ENCODE results near the gene LYRM1. TPM values are rescaled to one million over a fixed set of nuclear protein-coding genes. Genes with fewer than 3 reads are reported as not detected.
A peak's percentile ranks its signal among the peaks of the same experiment; 100 is the strongest.

LYRM1 gene
- total and polyA plus RNA-seq, 2 of the 4 experiments (the other 2 are of a cell fraction), result 19.0 to 35.0 TPM

GRCh38 chr16:20865420-20866131 is 35.0 kb upstream of the LYRM1 start:
- DNase-seq, result peak; percentile 64
- CTCF ChIA-PET, result interaction anchor here (0.5 to 1.1 kb wide), 4 partner anchors 9 to 256 kb away, joined by 3 to 4 read pairs (median 3); no protein-coding TSS in a partner anchor

More at GRCh38 chr16:20865420-20866131, 35.0 kb upstream of the LYRM1 start:
- no CpG with 5 or more reads among the region's 6 CpGs for WGBS, 2 experiments (ENCODE audit: extremely low coverage in 2 of 2, insufficient read length in 1 of 2)
- Histone ChIP-seq H3K4ac (ENCODE audit: low read depth, low read length) (peak overlapping the region; percentile 99), H3K23ac (ENCODE audit: low read depth, low read length) (peak overlapping the region; percentile 100), H3K4me1 (ENCODE audit: control insufficient read depth, insufficient read depth, low read length) (peaks cover 20% of the 10 kb centered on the region), H3K36me3 (ENCODE audit: control insufficient read depth, insufficient read depth, low read length) (peaks cover 14% of the 10 kb centered on the region), H2BK15ac (ENCODE audit: low read depth, low read length) (peak overlapping the region; percentile 90; the same call in 2 of the 3 replicates), H3K27me3 (ENCODE audit: control insufficient read depth, insufficient read depth, low read length) (no peaks in the 10 kb centered on the region), H2AK9ac (replicated peaks; ENCODE audit: low read depth, low read length, poor library complexity) (peak overlapping the region; percentile 98), H4K20me1 (ENCODE audit: insufficient read depth, low read length) (peaks cover 25% of the 10 kb centered on the region), H3K18ac (ENCODE audit: low read depth, low read length) (peak overlapping the region; percentile 59), H3K9ac (ENCODE audit: low read depth, low read length) (peak overlapping the region; percentile 1), H3K14ac (replicated peaks; ENCODE audit: low read depth, low read length) (peak overlapping the region; percentile 100), H3K9me3 (ENCODE audit: control insufficient read depth, insufficient read depth, low read length) (no peaks in the 10 kb centered on the region), H3K79me1 (ENCODE audit: low read depth in 1 of 2, low read length in 2 of 2) (peaks cover 41 to 89% of the 10 kb centered on the region in 2 experiments), H3K9me1 (ENCODE audit: insufficient read depth, low read length) (peaks cover 46% of the 10 kb centered on the region), H2BK120ac (ENCODE audit: low read depth, low read length) (peak overlapping the region; percentile 100), H3K27ac (ENCODE audit: insufficient read depth, low read length) (peak overlapping the region; percentile 99; the same call in 1 of the 2 replicates), H2BK20ac (ENCODE audit: low read depth, low read length) (peak overlapping the region; percentile 100), H4K8ac (ENCODE audit: low read depth in 2 of 2, low read length in 2 of 2) (peak overlapping the region; percentile 6 to 99), H3K4me3 (ENCODE audit: insufficient read depth, low read depth, low read length) (no peak overlapping the region), H2AFZ (replicated peaks; ENCODE audit: low read length, poor library complexity) (no peak overlapping the region), H4K91ac (ENCODE audit: insufficient read depth, low read depth, low read length) (peak overlapping the region; percentile 99), H3K4me2 (ENCODE audit: low read depth, low read length) (peak overlapping the region; percentile 47; the same call in 1 of the 2 replicates), H3K56ac (ENCODE audit: extremely low read depth, insufficient read depth, low read length) (peak overlapping the region; percentile 98; the same call in 1 of the 2 replicates), H4K5ac (ENCODE audit: low read depth, low read length) (peak overlapping the region; percentile 46), H2AK5ac (ENCODE audit: low read depth, low read length) (peak overlapping the region; percentile 94), H2BK5ac (ENCODE audit: low read depth, low read length, poor library complexity, severe bottlenecking) (peak overlapping the region; percentile 98)
- BruUV-seq (replicated peaks), result no TSS peak
- ATAC-seq (ENCODE audit: low read depth), result peak; percentile 55
- TF ChIP-seq FOS (IDR thresholded peaks at IDR 0.05; ENCODE audit: low read depth, low read length) (0 out of 2 replicates have a peak, but pooled peaks have one; percentile 3), USF2 (IDR thresholded peaks at IDR 0.05; ENCODE audit: low read depth, low read length) (no peak), BHLHE40 (IDR thresholded peaks at IDR 0.05; ENCODE audit: low read depth, low read length) (no peak)
- in situ Hi-C loops (cut with MboI; ENCODE audit: low sequenced_read_pairs), result no loop called here
- dilution Hi-C loops (cut with HindIII; ENCODE audit: low sequenced_read_pairs, unreplicated experiment), result no loop called here
- POLR2A ChIA-PET (ENCODE audit: unreplicated experiment), result no interaction called here
- intact Hi-C loops (cut with micrococcal nuclease), result loop anchor here (2.0 kb wide), 1 partner anchor 19 kb away; no protein-coding TSS in a partner anchor

Measured in IMR-90 (cell line).